DND-41 (cell line): ENCODE data around the gene MIR17HG.

Source experiments
- EZH2 ChIP-seq: IDR thresholded peaks from 3 replicates; pipeline ENCODE4 v1.6.1; 2012; ENCODE audit warnings: borderline replicate concordance, low read depth, mild to moderate bottlenecking, moderate library complexity, low read length, inconsistent platforms; ENCODE audit not compliant: severe bottlenecking
- TF ChIP-seq, protein P1 (sequence below): IDR thresholded peaks from 2 replicates; pipeline ENCODE4 v1.5.1; 2012; ENCODE audit warnings: borderline replicate concordance, low read length, moderate library complexity, mild to moderate bottlenecking; ENCODE audit not compliant: poor library complexity, severe bottlenecking; ENCODE audit errors: extremely low read depth

DNA sequence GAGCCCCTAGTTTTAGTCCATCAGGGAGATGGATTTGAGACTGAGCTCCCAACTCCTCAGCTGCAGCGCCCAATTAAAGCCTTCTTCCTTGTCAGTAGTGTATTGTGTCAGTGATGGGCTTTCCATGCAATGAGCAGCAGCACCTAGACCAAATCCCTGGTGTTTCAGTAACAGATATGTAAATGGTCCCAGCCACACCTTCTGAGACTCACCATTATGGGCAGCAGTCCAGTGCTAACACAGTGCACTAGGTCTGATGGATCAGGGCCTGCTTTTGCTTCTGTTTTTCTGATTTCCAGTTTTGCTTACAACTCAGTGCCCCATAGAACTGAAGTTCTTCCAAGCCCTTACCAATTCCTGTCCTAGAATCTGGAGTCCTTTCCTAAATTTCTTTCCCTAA, 41.8 kb upstream of the MIR17HG start:
- TF ChIP-seq, protein P1, sequence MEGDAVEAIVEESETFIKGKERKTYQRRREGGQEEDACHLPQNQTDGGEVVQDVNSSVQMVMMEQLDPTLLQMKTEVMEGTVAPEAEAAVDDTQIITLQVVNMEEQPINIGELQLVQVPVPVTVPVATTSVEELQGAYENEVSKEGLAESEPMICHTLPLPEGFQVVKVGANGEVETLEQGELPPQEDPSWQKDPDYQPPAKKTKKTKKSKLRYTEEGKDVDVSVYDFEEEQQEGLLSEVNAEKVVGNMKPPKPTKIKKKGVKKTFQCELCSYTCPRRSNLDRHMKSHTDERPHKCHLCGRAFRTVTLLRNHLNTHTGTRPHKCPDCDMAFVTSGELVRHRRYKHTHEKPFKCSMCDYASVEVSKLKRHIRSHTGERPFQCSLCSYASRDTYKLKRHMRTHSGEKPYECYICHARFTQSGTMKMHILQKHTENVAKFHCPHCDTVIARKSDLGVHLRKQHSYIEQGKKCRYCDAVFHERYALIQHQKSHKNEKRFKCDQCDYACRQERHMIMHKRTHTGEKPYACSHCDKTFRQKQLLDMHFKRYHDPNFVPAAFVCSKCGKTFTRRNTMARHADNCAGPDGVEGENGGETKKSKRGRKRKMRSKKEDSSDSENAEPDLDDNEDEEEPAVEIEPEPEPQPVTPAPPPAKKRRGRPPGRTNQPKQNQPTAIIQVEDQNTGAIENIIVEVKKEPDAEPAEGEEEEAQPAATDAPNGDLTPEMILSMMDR: no peak
- TF ChIP-seq EZH2: no peak
